ENCODE measurements around the gene CCRL2. TPM values are rescaled to one million over a fixed set of nuclear protein-coding genes. Genes with fewer than 3 reads are reported as not detected.

CCRL2 gene
- polyA plus RNA-seq, 1 donor from 2014 or later, result not detected

GRCh38 chr3:46413951-46414350 lies 6.9 kb downstream of the CCRL2 start:
- H3K79me2 ChIP-seq (replicated peaks; ENCODE audit: insufficient read depth, low read length), result no peaks in the 10 kb centered on the region
- no peaks in the 10 kb centered on the region for H3K36me3 ChIP-seq (ENCODE audit: insufficient read depth, low read length)
- TF ChIP-seq POLR2AphosphoS5 (IDR thresholded peaks at IDR 0.05) (no peak), CTCF (IDR thresholded peaks at IDR 0.05; ENCODE audit: poor library complexity, severe bottlenecking) (no peak), MXI1 (conservative IDR thresholded peaks at IDR 0.05; ENCODE audit: poor library complexity, severe bottlenecking) (no peak), SMC3 (conservative IDR thresholded peaks at IDR 0.05; ENCODE audit: poor library complexity) (no peak), EZH2 (IDR thresholded peaks at IDR 0.05; ENCODE audit: borderline replicate concordance, insufficient read depth, low read length, poor library complexity, severe bottlenecking) (no peak), TAF1 (IDR thresholded peaks at IDR 0.05; ENCODE audit: low read depth) (no peak), REST (IDR thresholded peaks at IDR 0.05; ENCODE audit: borderline replicate concordance) (no peak), EP300 (conservative IDR thresholded peaks at IDR 0.05; ENCODE audit: poor library complexity, severe bottlenecking) (no peak), RAD21 (conservative IDR thresholded peaks at IDR 0.05) (no peak)
- no peak overlapping the region for H3K9ac ChIP-seq (ENCODE audit: low read length)
- no peak overlapping the region for H3K4me3 ChIP-seq (ENCODE audit: low read length)
- H3K27ac ChIP-seq (ENCODE audit: low read length), result no peak overlapping the region
- H3K9me2 ChIP-seq (ENCODE audit: insufficient read depth, low read length), result no peaks in the 10 kb centered on the region
- H3K9me3 ChIP-seq (ENCODE audit: low read length), result no peaks in the 10 kb centered on the region
- no peaks in the 10 kb centered on the region for H4K20me1 ChIP-seq (ENCODE audit: insufficient read depth)
- no peaks in the 10 kb centered on the region for H3F3A ChIP-seq (ENCODE audit: insufficient read depth, low read length, poor library complexity, severe bottlenecking)
- no peak overlapping the region for H2AFZ ChIP-seq (ENCODE audit: low read depth, low read length)
- H3K27me3 ChIP-seq (ENCODE audit: insufficient read depth, low read depth, low read length), result no peaks in the 10 kb centered on the region
- no peak overlapping the region for H3K4me2 ChIP-seq (ENCODE audit: low read length)

GRCh38 chr3:46414739-46415138 lies 7.7 kb downstream of the CCRL2 start:
- H3K27me3 ChIP-seq (ENCODE audit: insufficient read depth, low read depth, low read length), result no peaks in the 10 kb centered on the region
- no peak for TF ChIP-seq MXI1 (conservative IDR thresholded peaks at IDR 0.05; ENCODE audit: poor library complexity, severe bottlenecking)
- TF ChIP-seq RAD21 (conservative IDR thresholded peaks at IDR 0.05), result no peak
- TF ChIP-seq TAF1 (IDR thresholded peaks at IDR 0.05; ENCODE audit: low read depth), result no peak
- TF ChIP-seq REST (IDR thresholded peaks at IDR 0.05; ENCODE audit: borderline replicate concordance), result no peak
- no peaks in the 10 kb centered on the region for H4K20me1 ChIP-seq (ENCODE audit: insufficient read depth)
- H3K27ac ChIP-seq (ENCODE audit: low read length), result no peak overlapping the region
- H3K4me2 ChIP-seq (ENCODE audit: low read length), result no peak overlapping the region
- H3K9me3 ChIP-seq (ENCODE audit: low read length), result no peaks in the 10 kb centered on the region
- no peak overlapping the region for H3K9ac ChIP-seq (ENCODE audit: low read length)
- no peaks in the 10 kb centered on the region for H3K36me3 ChIP-seq (ENCODE audit: insufficient read depth, low read length)
- no peak overlapping the region for H2AFZ ChIP-seq (ENCODE audit: low read depth, low read length)
- H3K4me3 ChIP-seq (ENCODE audit: low read length), result no peak overlapping the region
- no peaks in the 10 kb centered on the region for H3F3A ChIP-seq (ENCODE audit: insufficient read depth, low read length, poor library complexity, severe bottlenecking)
- no peaks in the 10 kb centered on the region for H3K79me2 ChIP-seq (replicated peaks; ENCODE audit: insufficient read depth, low read length)
- H3K9me2 ChIP-seq (ENCODE audit: insufficient read depth, low read length), result no peaks in the 10 kb centered on the region

Data from neural cell (in vitro differentiated cells).